Stimulated activated CD8-positive, alpha-beta memory T cell treated with anti-CD3 and anti-CD28 coated beads, Interleukin-15, amount 100 ng/mL, for 1 hour (primary cell): ENCODE results near the gene LILRB5.
"Not testable (repeated sequence)": the region's sequence is repeated elsewhere in the genome, so short reads cannot be mapped to it uniquely, and the experiment has no call there.

Source experiments
- DNase-seq: peaks from one replicate; pipeline ENCODE4 v3.0.0-alpha.2; 2020; ENCODE audit warnings: low read depth

The LILRB5 gene

GRCh38 chr19:54242234-54242633, 14.8 kb downstream of the LILRB5 start:
- not testable (repeated sequence) for DNase-seq

- not testable (repeated sequence) for DNase-seq
These were observed 16.4 kb downstream of the LILRB5 start for GRCh38 chr19:54240372-54241336.

- DNase-seq = not testable (repeated sequence)
These were observed 17.3 kb downstream of the LILRB5 start for GRCh38 chr19:54239491-54240371.

- DNase-seq = no peak
These were observed 23.1 kb downstream of the LILRB5 start for GRCh38 chr19:54233941-54234340.

- peak; percentile 85 for DNase-seq
These were observed 25.8 kb downstream of the LILRB5 start for GRCh38 chr19:54231077-54231931.

GRCh38 chr19:54230031-54230430, 27.0 kb downstream of the LILRB5 start:
- DNase-seq = no peak

GRCh38 chr19:54229146-54229545, 27.9 kb downstream of the LILRB5 start:
- DNase-seq = no peak

GRCh38 chr19:54224619-54225018, 32.5 kb downstream of the LILRB5 start:
- DNase-seq = not testable (repeated sequence)

- not testable (repeated sequence) for DNase-seq
These were observed 33.2 kb downstream of the LILRB5 start for GRCh38 chr19:54223937-54224281.

- DNase-seq = not testable (repeated sequence)
These were observed 33.7 kb downstream of the LILRB5 start for GRCh38 chr19:54223277-54223936.

GRCh38 chr19:54222474-54223276, 34.4 kb downstream of the LILRB5 start, which contains the start of gene LILRB3:
LILRB3 (minus strand) TSS chr19:54223007; CDS start chr19:54222976, 31 bp downstream.
- DNase-seq = not testable (repeated sequence)

- not testable (repeated sequence) for DNase-seq
These were observed 35.1 kb downstream of the LILRB5 start for GRCh38 chr19:54221947-54222346.

- DNase-seq = not testable (repeated sequence)
These were observed 37.4 kb downstream of the LILRB5 start for GRCh38 chr19:54219702-54220101.

GRCh38 chr19:54218960-54219661, 38.0 kb downstream of the LILRB5 start:
- DNase-seq = no peak

GRCh38 chr19:54218259-54218658, 38.8 kb downstream of the LILRB5 start:
- DNase-seq = no peak

- DNase-seq = not testable (repeated sequence)
These were observed 39.4 kb downstream of the LILRB5 start for GRCh38 chr19:54217517-54218247.

GRCh38 chr19:54216869-54217268, 40.2 kb downstream of the LILRB5 start:
- no peak for DNase-seq

- DNase-seq = not testable (repeated sequence)
These were observed 42.3 kb downstream of the LILRB5 start for GRCh38 chr19:54214734-54215133.

GRCh38 chr19:54214217-54214616, 42.9 kb downstream of the LILRB5 start:
- DNase-seq = not testable (repeated sequence)
